Stomach (tissue), 4 donors: ENCODE results near the gene PAK2.

Source experiments
- POLR2AphosphoS5 ChIP-seq, 3 donors: sonication (generic); formaldehyde crosslinking; IDR thresholded peaks; one replicate each; pipeline ENCODE4 v1.6.1; 2016; ENCODE audit warnings: antibody characterized with exemption in 3 of 3
- TF ChIP-seq, protein P1 (sequence below), 7 experiments: fragments of 450-650 bp in 4 of 7; fragments of 200-600 bp in 3 of 7; sonication (generic) in 3 of 7; IDR thresholded peaks; one replicate each; pipeline ENCODE4 v1.5.1; 2016 to 2019; ENCODE audit warnings: antibody characterized with exemption in 7 of 7, control low read depth in 2 of 7, mild to moderate bottlenecking in 1 of 7

DNA sequence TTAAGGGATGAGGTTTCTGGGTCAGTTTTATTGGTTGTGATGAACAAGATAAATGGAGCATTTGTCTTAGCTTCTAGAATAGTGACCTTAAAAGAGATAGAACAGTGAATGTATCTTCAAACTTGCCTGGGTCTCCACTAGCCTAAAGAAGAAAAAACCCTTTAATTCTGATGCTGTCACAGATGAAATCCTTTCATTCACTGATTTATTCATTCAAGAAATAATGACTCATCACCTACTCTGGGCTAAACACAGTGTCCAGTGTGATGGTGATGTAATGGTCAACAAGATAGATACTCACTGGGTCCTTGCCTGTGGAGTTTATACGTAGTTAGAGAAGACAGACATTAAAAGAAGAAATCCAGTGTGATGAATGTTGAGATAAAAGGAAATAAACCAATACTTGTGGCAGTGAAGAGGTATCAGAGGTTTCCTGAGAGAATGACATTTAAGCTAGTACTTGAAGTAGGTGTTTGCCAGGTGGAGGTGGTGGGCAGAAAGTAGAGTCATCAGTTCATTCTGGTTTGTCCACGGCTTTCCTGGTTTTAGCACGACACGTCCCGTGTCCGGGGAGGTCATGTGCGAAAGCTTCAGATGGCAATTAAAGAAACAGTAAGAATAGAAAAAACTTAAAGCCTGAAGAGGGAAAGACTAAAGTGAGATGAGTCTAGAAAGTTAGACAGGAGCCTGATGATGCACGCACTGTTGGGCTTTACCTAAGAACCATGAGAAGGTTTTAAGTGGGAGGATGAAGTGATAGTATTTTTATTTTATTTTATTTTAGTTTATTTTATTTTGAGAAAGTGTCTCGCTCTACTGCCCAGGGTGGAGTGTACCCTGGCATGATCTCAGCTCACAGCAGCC is 18.5 kb downstream of the PAK2 start:
- TF ChIP-seq, protein P1, sequence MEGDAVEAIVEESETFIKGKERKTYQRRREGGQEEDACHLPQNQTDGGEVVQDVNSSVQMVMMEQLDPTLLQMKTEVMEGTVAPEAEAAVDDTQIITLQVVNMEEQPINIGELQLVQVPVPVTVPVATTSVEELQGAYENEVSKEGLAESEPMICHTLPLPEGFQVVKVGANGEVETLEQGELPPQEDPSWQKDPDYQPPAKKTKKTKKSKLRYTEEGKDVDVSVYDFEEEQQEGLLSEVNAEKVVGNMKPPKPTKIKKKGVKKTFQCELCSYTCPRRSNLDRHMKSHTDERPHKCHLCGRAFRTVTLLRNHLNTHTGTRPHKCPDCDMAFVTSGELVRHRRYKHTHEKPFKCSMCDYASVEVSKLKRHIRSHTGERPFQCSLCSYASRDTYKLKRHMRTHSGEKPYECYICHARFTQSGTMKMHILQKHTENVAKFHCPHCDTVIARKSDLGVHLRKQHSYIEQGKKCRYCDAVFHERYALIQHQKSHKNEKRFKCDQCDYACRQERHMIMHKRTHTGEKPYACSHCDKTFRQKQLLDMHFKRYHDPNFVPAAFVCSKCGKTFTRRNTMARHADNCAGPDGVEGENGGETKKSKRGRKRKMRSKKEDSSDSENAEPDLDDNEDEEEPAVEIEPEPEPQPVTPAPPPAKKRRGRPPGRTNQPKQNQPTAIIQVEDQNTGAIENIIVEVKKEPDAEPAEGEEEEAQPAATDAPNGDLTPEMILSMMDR (IDR thresholded peaks at IDR 0.05): no peak
- TF ChIP-seq POLR2AphosphoS5 (IDR thresholded peaks at IDR 0.05): no peak
